Endodermal cell (in vitro differentiated cells): ENCODE results near the gene NXT2. TPM values are rescaled to one million over a fixed set of nuclear protein-coding genes. Genes with fewer than 3 reads are reported as not detected.
"Not testable (repeated sequence)": the region's sequence is repeated elsewhere in the genome, so short reads cannot be mapped to it uniquely, and the experiment has no call there.

Experiments used
- DNase-seq: peaks from one replicate; pipeline ENCODE4 v3.0.0-alpha.2; 2017
- H3K27ac ChIP-seq: 2 replicates; pipeline ENCODE4 v1.5.1; 2013; ENCODE audit warnings: mild to moderate bottlenecking, low read depth, low read length, moderate library complexity
- H3K27me3 ChIP-seq: 2 replicates; pipeline ENCODE4 v1.6.1; 2013; ENCODE audit warnings: mild to moderate bottlenecking, low read length, moderate library complexity; ENCODE audit not compliant: insufficient read depth, control insufficient read depth, poor library complexity, severe bottlenecking
- H3K36me3 ChIP-seq: 2 replicates; pipeline ENCODE4 v1.7.0; 2013; ENCODE audit warnings: mild to moderate bottlenecking, low read length, moderate library complexity; ENCODE audit not compliant: control insufficient read depth, insufficient read depth
- H3K4me1 ChIP-seq: one replicate; pipeline ENCODE4 v1.7.0; 2013; ENCODE audit warnings: low read length; ENCODE audit not compliant: control insufficient read depth, insufficient read depth
- H3K4me3 ChIP-seq: 2 replicates; pipeline ENCODE4 v1.5.1; 2013; ENCODE audit warnings: mild to moderate bottlenecking, low read length, moderate library complexity
- H3K9ac ChIP-seq: 2 replicates; pipeline ENCODE4 v1.6.1; 2013; ENCODE audit warnings: mild to moderate bottlenecking, low read length, moderate library complexity; ENCODE audit not compliant: poor library complexity, severe bottlenecking; ENCODE audit errors: extremely low read depth
- H3K9me3 ChIP-seq: 2 replicates; pipeline ENCODE4 v1.6.1; 2013; ENCODE audit warnings: mild to moderate bottlenecking, low read length, moderate library complexity; ENCODE audit not compliant: control insufficient read depth
- H3K27ac Mint-ChIP-seq: 2 replicates; pipeline ENCODE4 v1.8.0; 2020; ENCODE audit warnings: mixed read lengths
- H3K27me3 Mint-ChIP-seq: 2 replicates; pipeline ENCODE4 v1.8.0; 2021; ENCODE audit warnings: mild to moderate bottlenecking, mixed read lengths; ENCODE audit not compliant: insufficient read depth
- H3K36me3 Mint-ChIP-seq: 2 replicates; pipeline ENCODE4 v1.8.0; 2020; ENCODE audit warnings: low read depth, mixed read lengths
- H3K4me1 Mint-ChIP-seq: 2 replicates; pipeline ENCODE4 v1.8.0; 2020; ENCODE audit warnings: mixed read lengths
- H3K4me3 Mint-ChIP-seq: 2 replicates; pipeline ENCODE4 v1.8.0; 2020; ENCODE audit warnings: mild to moderate bottlenecking, moderate library complexity, mixed read lengths
- H3K9me3 Mint-ChIP-seq: 2 replicates; pipeline ENCODE4 v1.8.0; 2020; ENCODE audit warnings: mild to moderate bottlenecking, mixed read lengths
- CTCF ChIP-seq: fragments of 200-600 bp; sonication (generic); conservative IDR thresholded peaks from 2 replicates; pipeline ENCODE4 v1.5.0; 2021; ENCODE audit warnings: antibody characterized with exemption, mild to moderate bottlenecking
- WGBS, 2 experiments: methylation state at CpG; one replicate each; pipeline versions ENCODE4 v1.1.5 to v1.1.7; 2013; ENCODE audit warnings: missing lambda C conversion rate in 2 of 2, mixed read lengths in 1 of 2; ENCODE audit not compliant: insufficient coverage in 1 of 2, insufficient read length in 1 of 2; 5-methylcytosine and 5-hydroxymethylcytosine counted together
- total RNA-seq, 2 donors: library from RNA; stranded (reverse); fragmentation: NEBNext Ultra II Directional in 1 of 2; extraction: Animal tissue kit (Norgen Biotek cat#: 25700) in 1 of 2; gene quantifications; 2 replicates in 1 of 2; 3 replicates in 1 of 2; pipeline ENCODE4 v1.2.1, GENCODE V29; 2021

Gene NXT2
- total RNA-seq, 2 donors from 2014 or later = 6.9 to 17.1 TPM

- Mint-ChIP-seq H3K9me3 (peaks cover 2% of the 10 kb centered on the region), H3K36me3 (no peaks in the 10 kb centered on the region), H3K27ac (peak overlapping the region; percentile 100), H3K27me3 (peaks cover 27% of the 10 kb centered on the region), H3K4me1 (peaks cover 7% of the 10 kb centered on the region), H3K4me3 (peak overlapping the region; percentile 80)
- Histone ChIP-seq H3K4me3 (peak overlapping the region; percentile 89), H3K27ac (peak overlapping the region; percentile 24), H3K36me3 (no peaks in the 10 kb centered on the region), H3K9me3 (no peaks in the 10 kb centered on the region), H3K9ac (peak overlapping the region; percentile 74), H3K27me3 (peaks cover 28% of the 10 kb centered on the region), H3K4me1 (no peaks in the 10 kb centered on the region)
- no peak for TF ChIP-seq CTCF
- WGBS, 2 experiments = 0% methylated on average over 9 of the region's 10 CpGs; no CpG with 5 or more reads in 1 of the 2 experiments
- DNase-seq = no peak
These were observed 651 bp downstream of the NXT2 start for GRCh38 chrX:109537324-109537665.

GRCh38 chrX:109539007-109539406 lies 2.4 kb downstream of the NXT2 start:
- H3K4me1 ChIP-seq, H3K27ac Mint-ChIP-seq, H3K9ac ChIP-seq, DNase-seq, H3K4me3 ChIP-seq, H3K27ac ChIP-seq, H3K4me1 Mint-ChIP-seq, H3K4me3 Mint-ChIP-seq, H3K36me3 ChIP-seq, H3K9me3 Mint-ChIP-seq, H3K9me3 ChIP-seq, H3K36me3 Mint-ChIP-seq: not testable (repeated sequence)
- H3K27me3 ChIP-seq = peaks cover 11% of the 10 kb centered on the region
- H3K27me3 Mint-ChIP-seq = peaks cover 10% of the 10 kb centered on the region

- Mint-ChIP-seq H3K9me3 (peaks cover 27% of the 10 kb centered on the region), H3K27me3 (peaks cover 5% of the 10 kb centered on the region), H3K4me3 (no peak overlapping the region), H3K4me1 (no peaks in the 10 kb centered on the region), H3K36me3 (no peaks in the 10 kb centered on the region), H3K27ac (no peak overlapping the region)
- no peaks in the 10 kb centered on the region for H3K36me3 ChIP-seq
- 60% methylated on average over 1 of the region's 1 CpG; no CpG with 5 or more reads in 1 of the 2 experiments for WGBS, 2 experiments
- H3K4me1 ChIP-seq = no peaks in the 10 kb centered on the region
- TF ChIP-seq CTCF = no peak
- H3K9me3 ChIP-seq = no peaks in the 10 kb centered on the region
- no peaks in the 10 kb centered on the region for H3K27me3 ChIP-seq
- DNase-seq = no peak
- no peak overlapping the region for H3K4me3 ChIP-seq
- no peak overlapping the region for H3K27ac ChIP-seq
- H3K9ac ChIP-seq = no peak overlapping the region
These were observed 17.2 kb downstream of the NXT2 start for GRCh38 chrX:109553862-109554261.

- H3K4me3 Mint-ChIP-seq, H3K27me3 Mint-ChIP-seq, H3K9me3 Mint-ChIP-seq, H3K4me1 Mint-ChIP-seq, H3K36me3 Mint-ChIP-seq, H3K9me3 ChIP-seq, H3K27ac ChIP-seq, H3K4me1 ChIP-seq, H3K27me3 ChIP-seq, DNase-seq, H3K36me3 ChIP-seq, H3K4me3 ChIP-seq, H3K27ac Mint-ChIP-seq, H3K9ac ChIP-seq: not testable (repeated sequence)
- 96% methylated on average over 4 of the region's 4 CpGs; no CpG with 5 or more reads in 1 of the 2 experiments for WGBS, 2 experiments
These were observed 39.4 kb downstream of the NXT2 start for GRCh38 chrX:109576083-109576482.
